ENCODE measurements around the gene RYR1. TPM values are rescaled to one million over a fixed set of nuclear protein-coding genes. Genes with fewer than 3 reads are reported as not detected.

Gene RYR1
- total and polyA plus RNA-seq, 10 of the 15 experiments (the other 5 are each of a cell fraction or from before 2014, with no cell fraction given) = under 0.01 to 0.32 (median 0.07) TPM; not detected in 1

DNA sequence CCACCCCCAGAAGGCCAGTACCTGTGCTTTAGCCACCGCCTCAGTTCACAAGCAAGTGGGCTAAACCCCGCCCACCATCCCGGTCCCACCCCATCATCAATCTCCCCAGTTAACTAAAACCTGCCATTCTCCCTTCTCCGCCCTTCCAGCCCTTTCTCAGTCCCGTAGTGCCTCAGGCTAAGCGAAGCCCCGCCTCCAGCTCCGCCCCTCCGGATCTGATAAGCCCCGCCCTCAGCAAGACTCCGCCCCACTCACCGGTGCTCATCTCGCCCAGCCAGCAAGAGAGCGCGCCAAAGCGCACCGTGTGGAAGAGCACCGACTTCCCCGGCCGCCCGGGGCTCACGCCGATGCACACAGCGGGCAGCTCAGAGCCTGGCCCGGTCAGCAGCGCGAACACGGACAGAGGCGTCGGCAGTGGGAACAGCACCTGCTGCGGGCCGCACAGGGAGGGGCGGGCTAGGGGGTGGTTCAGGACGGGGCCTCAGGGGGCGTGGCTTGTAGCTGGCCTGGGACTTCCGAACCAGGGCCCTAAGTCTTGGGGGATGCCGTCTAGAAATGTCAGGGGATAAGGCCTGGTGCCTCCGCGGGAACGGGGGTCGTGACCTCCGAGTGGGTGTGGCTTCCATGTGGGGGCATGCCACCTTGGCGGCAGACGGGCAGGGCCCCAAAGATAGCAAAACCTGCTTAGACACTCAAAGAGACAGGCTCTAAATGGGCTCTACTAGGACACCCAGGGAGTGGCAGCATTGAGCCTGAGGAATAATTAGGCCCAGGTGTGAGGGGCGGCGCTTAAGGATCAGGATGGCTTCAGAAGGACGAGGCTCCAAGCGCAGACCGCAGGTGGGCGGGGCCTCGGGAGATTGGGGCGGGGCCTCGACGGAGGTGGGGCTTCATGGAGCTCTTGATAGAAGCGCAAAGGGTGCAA, 162.8 kb downstream of the RYR1 start:
- no peaks in the 10 kb centered on the region for H3K9me3 ChIP-seq (replicated peaks; ENCODE audit: control insufficient read depth, insufficient read depth, low read length)
- H4K20me1 ChIP-seq (ENCODE audit: control insufficient read depth, insufficient read depth) = no peaks in the 10 kb centered on the region
- in situ Hi-C loops (cut with MboI) = no loop called here
- peaks cover 20 to 27% of the 10 kb centered on the region in 2 experiments; a peak in 3 of 4 replicates for H3K36me3 ChIP-seq (ENCODE audit: control insufficient read depth in 2 of 2, insufficient read depth in 2 of 2, low read length in 1 of 2)
- FAIRE-seq (no peak), ATAC-seq (peak; percentile 36; the same call in 2 of the 3 replicates), DNase-seq (ENCODE audit: low read depth, low spot score) (no peak)
- no TSS peak for BruUV-seq (replicated peaks)
- H3K4me3 ChIP-seq = no peak overlapping the region
- H3K4me1 ChIP-seq (ENCODE audit: control insufficient read depth, insufficient read depth, low read length) = no peaks in the 10 kb centered on the region
- ChIA-PET SMC1A (ENCODE audit: uncharacterized antibody, unreplicated experiment) (no interaction called here), CTCF (no interaction called here), POLR2A (interaction anchor here (1.0 to 1.2 kb wide), 2 partner anchors 21 to 32 kb away, joined by 4 to 5 read pairs; no protein-coding TSS in a partner anchor), RAD21 (ENCODE audit: unreplicated experiment) (interaction anchor here (0.6 kb wide), 1 partner anchor 83 kb away, joined by 3 read pairs; no protein-coding TSS in a partner anchor)
- H2AFZ ChIP-seq (ENCODE audit: control insufficient read depth, low read depth, low read length) = no peak overlapping the region
- intact Hi-C loops (cut with micrococcal nuclease; ENCODE audit: unreplicated experiment) = no loop called here
- no peak overlapping the region for H3K27ac ChIP-seq (ENCODE audit: control insufficient read depth, insufficient read depth)
- WGBS (ENCODE audit: insufficient coverage, insufficient replicate concordance, low lambda C conversion rate, missing lambda C conversion rate) = 96% methylated on average over 54 of the region's 55 CpGs
- no peaks in the 10 kb centered on the region for H3K27me3 ChIP-seq (replicated peaks in 1 of 2; ENCODE audit: control insufficient read depth in 2 of 2, insufficient read depth in 2 of 2, low read length in 1 of 2)
- no peaks in the 10 kb centered on the region for H3K79me2 ChIP-seq (ENCODE audit: control insufficient read depth, insufficient read depth, low read length)
- no peak overlapping the region for H3K9ac ChIP-seq (ENCODE audit: control insufficient read depth, insufficient read depth, low read length)
- no peak overlapping the region for H3K4me2 ChIP-seq (ENCODE audit: control insufficient read depth, insufficient read depth)
- TF ChIP-seq, protein P1, sequence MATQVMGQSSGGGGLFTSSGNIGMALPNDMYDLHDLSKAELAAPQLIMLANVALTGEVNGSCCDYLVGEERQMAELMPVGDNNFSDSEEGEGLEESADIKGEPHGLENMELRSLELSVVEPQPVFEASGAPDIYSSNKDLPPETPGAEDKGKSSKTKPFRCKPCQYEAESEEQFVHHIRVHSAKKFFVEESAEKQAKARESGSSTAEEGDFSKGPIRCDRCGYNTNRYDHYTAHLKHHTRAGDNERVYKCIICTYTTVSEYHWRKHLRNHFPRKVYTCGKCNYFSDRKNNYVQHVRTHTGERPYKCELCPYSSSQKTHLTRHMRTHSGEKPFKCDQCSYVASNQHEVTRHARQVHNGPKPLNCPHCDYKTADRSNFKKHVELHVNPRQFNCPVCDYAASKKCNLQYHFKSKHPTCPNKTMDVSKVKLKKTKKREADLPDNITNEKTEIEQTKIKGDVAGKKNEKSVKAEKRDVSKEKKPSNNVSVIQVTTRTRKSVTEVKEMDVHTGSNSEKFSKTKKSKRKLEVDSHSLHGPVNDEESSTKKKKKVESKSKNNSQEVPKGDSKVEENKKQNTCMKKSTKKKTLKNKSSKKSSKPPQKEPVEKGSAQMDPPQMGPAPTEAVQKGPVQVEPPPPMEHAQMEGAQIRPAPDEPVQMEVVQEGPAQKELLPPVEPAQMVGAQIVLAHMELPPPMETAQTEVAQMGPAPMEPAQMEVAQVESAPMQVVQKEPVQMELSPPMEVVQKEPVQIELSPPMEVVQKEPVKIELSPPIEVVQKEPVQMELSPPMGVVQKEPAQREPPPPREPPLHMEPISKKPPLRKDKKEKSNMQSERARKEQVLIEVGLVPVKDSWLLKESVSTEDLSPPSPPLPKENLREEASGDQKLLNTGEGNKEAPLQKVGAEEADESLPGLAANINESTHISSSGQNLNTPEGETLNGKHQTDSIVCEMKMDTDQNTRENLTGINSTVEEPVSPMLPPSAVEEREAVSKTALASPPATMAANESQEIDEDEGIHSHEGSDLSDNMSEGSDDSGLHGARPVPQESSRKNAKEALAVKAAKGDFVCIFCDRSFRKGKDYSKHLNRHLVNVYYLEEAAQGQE (IDR thresholded peaks at IDR 0.05; ENCODE audit: low read depth, low read length) = no peak
- TF ChIP-seq HSF1 (IDR thresholded peaks at IDR 0.05; ENCODE audit: low read depth, low read length) (no peak), BCLAF1 (IDR thresholded peaks at IDR 0.05) (no peak), CBX3 (IDR thresholded peaks at IDR 0.05; ENCODE audit: borderline replicate concordance, low read depth) (no peak), BCL11A (IDR thresholded peaks at IDR 0.05; ENCODE audit: low read depth, low read length) (no peak), TAF1 (IDR thresholded peaks at IDR 0.05; ENCODE audit: borderline replicate concordance, low read depth, low read length) (no peak), SP1 (IDR thresholded peaks at IDR 0.05; ENCODE audit: low read depth, low read length) (no peak), NR2F1 (conservative IDR thresholded peaks at IDR 0.05) (0 out of 2 replicates have a peak, but pooled peaks have one; percentile 16)
- TF ChIP-seq, protein P2, sequence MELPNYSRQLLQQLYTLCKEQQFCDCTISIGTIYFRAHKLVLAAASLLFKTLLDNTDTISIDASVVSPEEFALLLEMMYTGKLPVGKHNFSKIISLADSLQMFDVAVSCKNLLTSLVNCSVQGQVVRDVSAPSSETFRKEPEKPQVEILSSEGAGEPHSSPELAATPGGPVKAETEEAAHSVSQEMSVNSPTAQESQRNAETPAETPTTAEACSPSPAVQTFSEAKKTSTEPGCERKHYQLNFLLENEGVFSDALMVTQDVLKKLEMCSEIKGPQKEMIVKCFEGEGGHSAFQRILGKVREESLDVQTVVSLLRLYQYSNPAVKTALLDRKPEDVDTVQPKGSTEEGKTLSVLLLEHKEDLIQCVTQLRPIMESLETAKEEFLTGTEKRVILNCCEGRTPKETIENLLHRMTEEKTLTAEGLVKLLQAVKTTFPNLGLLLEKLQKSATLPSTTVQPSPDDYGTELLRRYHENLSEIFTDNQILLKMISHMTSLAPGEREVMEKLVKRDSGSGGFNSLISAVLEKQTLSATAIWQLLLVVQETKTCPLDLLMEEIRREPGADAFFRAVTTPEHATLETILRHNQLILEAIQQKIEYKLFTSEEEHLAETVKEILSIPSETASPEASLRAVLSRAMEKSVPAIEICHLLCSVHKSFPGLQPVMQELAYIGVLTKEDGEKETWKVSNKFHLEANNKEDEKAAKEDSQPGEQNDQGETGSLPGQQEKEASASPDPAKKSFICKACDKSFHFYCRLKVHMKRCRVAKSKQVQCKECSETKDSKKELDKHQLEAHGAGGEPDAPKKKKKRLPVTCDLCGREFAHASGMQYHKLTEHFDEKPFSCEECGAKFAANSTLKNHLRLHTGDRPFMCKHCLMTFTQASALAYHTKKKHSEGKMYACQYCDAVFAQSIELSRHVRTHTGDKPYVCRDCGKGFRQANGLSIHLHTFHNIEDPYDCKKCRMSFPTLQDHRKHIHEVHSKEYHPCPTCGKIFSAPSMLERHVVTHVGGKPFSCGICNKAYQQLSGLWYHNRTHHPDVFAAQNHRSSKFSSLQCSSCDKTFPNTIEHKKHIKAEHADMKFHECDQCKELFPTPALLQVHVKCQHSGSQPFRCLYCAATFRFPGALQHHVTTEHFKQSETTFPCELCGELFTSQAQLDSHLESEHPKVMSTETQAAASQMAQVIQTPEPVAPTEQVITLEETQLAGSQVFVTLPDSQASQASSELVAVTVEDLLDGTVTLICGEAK (IDR thresholded peaks at IDR 0.05; ENCODE audit: borderline replicate concordance) = no peak
